SK-N-MC (cell line): ENCODE measurements around the gene JAKMIP1.

ENCODE experiments used
- EZH2 ChIP-seq: fragments of 200-600 bp; sonication (generic); IDR thresholded peaks from one replicate; pipeline ENCODE4 v1.6.1; 2017; ENCODE audit warnings: antibody characterized with exemption
- FOXP2 ChIP-seq: optimal IDR thresholded peaks from 2 replicates; pipeline ENCODE3; 2011; ENCODE audit warnings: mild to moderate bottlenecking, moderate library complexity; ENCODE audit not compliant: insufficient read depth; ENCODE audit errors: extremely low read length, control extremely low read depth
- POLR2AphosphoS5 ChIP-seq: IDR thresholded peaks from 2 replicates; pipeline ENCODE4 v1.6.1; 2012; ENCODE audit warnings: mild to moderate bottlenecking, low read depth, low read length, borderline replicate concordance

DNA sequence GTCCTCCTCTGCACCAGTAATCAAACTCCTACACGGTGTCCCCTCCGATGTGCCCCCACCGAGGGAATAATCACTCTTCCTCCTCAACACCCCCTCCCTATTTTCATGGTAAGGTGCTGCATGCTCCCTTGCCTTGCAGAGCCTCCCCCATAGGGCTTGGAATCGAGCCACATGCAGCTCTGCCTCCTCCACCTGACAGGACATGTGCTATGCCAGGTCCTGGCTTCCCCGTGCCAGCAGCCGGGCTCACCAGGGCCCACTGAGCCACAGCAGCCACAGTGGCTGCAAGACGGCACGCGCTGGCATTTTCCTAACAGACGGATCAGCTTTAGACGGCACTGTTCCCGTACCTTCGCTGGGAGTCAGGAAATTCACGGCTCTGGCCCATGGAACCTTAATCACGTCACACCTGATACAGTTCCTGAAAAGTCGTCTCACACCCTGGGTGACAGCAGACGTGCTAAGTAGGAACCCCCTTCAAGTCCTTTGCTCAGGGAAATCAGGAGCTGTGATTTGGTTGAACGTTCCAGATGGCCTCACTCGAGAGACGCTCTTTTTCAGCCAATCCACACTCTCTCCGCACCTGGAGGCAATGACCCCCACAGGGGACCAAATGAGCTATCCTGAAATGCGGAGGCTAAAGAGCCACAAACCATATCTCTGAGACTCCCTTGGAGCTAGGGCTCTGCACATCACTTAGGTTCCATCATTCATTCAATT, 63.2 kb downstream of the JAKMIP1 start:
- no peak for TF ChIP-seq EZH2
- no peak for TF ChIP-seq POLR2AphosphoS5
- TF ChIP-seq FOXP2 = no peak
